GM18498 (cell line): ENCODE measurements around the gene SC5D.
A peak's percentile ranks its signal among the peaks of the same experiment; 100 is the strongest.

Experiments
- ATAC-seq: cut with Tn5 transposase; IDR thresholded peaks from one replicate; pipeline ENCODE4 v1.9.1; 2021; ENCODE audit warnings: mild to moderate bottlenecking, moderate library complexity; ENCODE audit not compliant: unreplicated experiment

The SC5D gene, protein sequence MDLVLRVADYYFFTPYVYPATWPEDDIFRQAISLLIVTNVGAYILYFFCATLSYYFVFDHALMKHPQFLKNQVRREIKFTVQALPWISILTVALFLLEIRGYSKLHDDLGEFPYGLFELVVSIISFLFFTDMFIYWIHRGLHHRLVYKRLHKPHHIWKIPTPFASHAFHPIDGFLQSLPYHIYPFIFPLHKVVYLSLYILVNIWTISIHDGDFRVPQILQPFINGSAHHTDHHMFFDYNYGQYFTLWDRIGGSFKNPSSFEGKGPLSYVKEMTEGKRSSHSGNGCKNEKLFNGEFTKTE

DNA sequence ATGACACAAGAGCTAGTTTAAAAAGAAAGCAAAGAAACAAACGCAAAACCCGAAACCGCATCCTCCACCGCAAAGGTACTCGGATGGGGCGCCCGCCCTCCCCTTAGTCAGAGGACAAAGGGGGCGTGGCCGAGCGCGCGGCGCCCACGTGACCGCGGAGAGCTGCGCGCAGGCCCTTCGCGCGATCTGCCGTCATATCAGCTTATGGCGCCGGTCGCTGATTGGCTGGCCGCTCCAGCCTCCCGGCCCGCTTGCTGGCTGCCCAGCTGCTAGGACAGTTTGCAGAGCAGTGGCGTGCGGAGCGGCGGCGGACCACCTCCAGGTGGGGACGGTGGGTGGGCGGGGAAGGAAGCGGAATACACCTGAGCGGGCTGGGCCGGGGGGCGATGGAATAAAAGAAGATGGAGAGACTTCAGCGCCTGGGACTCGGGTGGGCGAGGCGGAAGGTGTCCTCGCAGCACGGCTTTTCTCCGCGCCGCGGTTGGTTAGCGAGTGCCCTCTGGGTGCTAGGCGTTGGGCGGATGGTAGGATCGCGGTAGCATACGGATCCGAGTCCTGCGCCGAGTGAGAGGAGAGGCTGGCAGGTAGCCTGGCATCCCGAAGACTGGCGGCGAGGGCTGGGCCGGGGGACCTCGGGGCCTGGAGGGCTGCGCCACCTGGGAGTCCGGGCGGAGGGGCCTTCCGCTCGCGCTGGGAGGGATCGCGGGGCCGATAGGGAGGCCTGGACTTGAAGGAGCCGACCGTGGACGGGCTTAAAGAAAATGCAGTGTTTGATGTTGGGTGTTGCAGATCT, at the start of gene SC5D:
SC5D (plus strand) TSS at position 277 of the 793 bp plus-strand sequence. CDS start 10,605 bp downstream, outside the sequence.
- peak; percentile 97 for ATAC-seq

DNA sequence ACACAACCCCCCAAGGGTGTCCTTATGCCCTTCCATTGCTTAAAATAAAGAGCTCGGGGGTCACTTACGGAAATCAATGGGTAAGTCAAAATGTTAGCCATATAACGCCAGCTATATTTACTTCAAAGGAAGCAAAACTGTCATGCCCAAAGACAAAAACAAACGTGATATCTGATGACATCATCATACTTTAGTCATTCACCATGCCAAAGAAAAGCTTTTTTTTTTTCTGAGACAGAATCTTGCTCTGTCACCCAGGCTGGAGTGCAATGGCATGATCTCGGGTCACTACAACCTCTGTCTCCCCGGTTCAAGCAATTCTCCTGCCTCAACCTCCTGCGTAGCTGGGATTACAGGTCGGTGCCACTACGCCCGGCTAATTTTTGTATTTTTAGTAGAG, 47.7 kb upstream of the SC5D start:
- ATAC-seq: no peak

DNA sequence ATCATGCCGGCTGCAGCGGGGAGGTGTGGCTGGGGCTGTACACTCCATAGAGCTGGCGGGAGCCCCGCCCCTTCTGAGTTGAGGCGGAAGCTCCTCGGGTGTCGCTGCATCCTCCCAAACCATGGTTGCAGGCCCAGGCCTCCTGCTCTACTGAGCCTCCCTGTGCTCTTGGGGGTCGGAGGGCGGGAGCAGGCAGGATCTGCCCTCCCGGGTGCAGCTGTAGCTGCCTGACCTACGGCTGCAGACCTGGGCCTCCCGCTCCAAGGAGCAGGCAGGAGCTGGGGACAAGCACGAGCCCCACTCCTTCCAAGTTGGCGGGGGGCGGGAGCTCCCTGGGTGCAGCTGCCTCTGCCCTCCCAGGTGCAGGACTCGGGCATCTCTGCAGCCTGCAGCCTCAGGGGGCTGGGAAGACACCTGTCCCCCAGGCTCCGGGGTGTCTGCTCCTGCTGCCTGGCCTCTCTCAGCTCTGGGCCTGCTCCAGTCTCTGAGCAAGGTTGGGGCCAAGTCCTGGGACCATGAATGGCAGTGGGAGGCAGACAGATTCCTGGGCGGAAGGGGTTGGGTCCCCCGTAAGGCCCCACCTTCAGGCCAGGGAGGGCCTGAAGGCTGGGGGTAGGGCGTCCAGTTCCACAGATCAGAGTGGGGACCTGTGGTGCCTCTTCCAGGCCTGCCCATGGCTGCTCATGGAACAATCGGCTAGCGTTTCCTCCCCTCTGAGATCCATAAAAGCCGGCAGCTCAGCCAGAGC, 46.4 kb upstream of the SC5D start:
- ATAC-seq: no peak

DNA sequence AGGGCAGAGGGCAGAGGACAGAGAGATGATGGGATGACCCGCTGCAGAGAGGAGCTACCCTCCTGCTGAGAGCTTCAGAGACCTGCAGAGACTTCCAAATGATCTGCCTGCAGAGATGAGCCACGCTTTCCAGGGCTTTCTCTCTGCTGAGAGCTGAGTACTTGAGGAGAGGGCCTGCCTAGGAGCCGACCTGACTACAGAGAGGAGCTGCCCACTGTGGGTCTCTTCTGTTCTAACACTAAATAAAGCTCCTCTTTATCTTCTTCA, 45.9 kb upstream of the SC5D start:
- no peak for ATAC-seq

DNA sequence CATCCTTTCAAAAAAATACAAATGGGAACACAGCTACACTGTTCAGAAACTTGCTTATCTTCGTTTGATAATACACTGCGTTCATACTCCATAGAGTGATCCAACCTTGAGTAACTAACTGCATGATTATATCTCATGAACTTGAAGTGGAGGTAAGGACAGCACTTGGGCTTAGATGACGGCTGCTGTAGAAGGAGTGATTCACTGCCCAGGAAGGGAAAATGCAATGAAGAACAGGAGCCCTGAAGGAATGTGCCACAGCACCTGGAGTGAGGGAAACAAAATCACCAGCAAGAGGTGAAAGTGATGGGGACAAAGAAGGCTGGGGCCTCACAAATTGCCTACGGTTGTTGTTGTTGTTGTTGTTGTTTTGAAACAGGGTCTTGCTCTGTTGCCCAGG, 44.1 kb upstream of the SC5D start:
- ATAC-seq: no peak

DNA sequence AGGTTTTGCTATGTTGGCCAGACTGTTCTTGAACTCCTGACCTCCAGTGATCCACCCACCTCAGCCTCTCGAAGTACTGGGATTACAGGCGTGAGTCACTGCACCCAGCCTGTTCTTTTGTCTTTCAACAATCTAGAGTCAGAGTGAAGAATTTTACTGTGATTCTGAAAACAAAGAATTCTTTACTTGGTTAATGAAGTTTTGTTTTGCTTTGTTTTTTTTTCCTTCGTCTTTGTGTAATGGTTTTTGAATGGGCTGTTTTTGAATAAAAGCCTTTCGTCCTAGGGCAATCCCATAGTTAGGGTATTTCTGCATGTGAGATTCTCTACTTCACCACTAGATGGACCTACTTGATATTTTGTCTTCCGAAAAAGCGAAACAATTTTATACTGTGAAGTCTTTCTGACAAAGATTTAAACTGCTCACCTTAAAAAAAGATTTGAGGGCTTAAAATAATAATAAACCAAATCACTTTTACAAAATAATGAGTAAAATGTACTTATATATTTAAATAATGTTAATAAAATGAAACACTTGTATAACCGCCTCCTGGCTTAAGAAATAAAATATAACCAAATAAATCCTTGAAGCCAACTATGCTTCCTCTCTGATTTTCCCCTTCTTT, 43.4 kb upstream of the SC5D start:
- no peak for ATAC-seq

DNA sequence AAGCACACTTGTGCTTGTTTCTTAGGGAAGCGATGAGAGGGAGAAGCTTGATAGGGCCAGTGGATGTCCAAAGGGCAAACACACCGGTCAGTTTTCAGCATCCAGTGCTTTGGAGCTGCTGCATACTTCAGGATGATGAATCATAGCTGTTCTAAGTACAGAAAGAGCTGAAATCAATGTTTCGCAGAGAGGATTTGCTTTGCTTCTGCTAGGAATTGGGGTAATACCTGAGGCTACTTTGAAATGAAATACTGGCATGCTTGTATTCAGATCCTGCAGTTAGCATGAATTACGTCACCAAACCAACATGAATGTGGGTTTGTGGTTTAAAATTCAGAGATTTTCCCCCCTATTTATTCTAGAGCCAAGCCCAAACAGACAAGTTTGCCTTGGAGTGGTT, 41.7 kb upstream of the SC5D start:
- ATAC-seq: no peak

DNA sequence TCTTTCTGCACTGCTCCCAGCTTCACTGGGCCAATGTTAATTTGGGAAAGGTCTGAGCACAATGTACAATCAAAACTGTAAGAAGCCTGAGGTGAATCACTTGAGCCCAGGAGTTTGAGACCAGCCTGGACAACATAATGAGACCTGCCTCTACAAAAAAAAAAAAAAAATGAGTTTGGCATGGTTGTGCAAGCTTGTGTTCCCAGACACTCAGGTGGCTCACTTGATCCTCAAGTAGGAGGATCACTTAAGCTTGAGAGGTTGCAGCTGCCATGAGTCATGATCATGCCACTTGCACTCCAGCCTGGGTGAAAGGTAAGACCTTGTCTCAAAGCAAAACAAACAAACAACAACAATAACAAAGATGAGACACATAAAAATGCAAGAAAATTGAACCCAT, 38.6 kb upstream of the SC5D start:
- no peak for ATAC-seq

DNA sequence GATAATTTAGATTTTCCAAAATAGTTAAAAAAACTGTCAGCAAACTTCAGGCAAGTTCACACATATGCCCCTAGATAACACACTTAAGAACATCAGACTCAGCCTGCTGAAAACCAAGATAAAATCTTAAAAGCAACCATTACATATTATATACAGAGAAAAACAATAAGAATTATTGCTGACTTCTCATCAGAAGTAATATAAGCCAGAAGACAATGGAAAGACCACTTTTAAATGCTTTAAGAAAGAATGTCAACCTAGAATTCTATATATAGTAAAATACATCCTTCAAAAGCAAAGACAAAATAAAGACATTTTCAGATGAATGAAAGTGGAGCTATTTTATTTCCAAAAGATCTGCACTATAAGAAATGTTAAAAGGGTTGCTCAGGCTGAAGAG, 37.8 kb upstream of the SC5D start:
- ATAC-seq: no peak

DNA sequence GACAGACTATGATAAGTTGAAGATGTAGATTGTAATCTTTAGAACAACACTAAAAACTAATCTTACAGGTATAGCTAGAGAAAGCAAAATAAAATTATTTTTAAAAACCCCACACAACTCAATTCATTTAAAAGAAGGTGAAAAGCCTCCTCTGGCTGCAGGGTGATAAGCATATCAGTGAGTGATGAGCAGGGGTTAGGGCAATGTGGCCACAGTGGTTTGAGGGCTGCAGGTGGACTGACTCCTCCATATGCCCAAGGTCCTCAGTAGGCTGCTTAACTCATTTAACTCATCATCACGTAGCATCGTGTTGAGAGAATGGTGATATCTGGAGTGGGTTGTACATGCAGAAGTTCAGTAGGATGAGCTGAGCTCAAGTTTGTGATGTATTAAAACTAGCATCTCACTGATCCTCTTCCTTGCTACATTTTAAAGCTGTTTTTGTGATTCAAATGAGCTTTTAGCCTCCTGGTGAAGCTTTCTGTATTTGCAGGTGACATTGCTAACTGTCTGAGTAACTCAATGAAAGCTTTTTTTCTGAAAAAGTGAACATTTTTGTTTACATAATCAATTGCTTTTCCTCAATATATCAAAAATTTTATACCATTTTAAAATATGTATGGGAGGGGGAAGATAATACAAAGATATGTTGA, 37.0 kb upstream of the SC5D start:
- no peak for ATAC-seq

DNA sequence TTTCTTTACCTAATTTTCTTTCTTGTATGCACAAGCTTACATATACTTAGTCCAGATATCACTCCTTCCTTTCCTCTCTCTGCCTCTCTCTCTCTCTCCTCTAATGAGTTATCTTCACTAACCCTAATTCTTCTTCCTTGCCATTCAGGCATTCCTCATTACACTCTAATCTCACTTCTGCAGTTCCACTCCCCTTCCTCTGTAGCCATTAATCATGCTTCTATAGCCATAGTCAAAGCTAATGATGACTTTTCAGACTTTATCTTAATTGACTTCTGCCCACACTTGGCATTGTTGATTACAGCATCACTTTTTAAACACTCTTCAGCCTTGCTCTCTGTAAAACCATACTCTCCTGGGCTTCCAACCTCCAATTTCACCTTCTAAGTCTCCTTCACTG, 35.3 kb upstream of the SC5D start:
- ATAC-seq: no peak

DNA sequence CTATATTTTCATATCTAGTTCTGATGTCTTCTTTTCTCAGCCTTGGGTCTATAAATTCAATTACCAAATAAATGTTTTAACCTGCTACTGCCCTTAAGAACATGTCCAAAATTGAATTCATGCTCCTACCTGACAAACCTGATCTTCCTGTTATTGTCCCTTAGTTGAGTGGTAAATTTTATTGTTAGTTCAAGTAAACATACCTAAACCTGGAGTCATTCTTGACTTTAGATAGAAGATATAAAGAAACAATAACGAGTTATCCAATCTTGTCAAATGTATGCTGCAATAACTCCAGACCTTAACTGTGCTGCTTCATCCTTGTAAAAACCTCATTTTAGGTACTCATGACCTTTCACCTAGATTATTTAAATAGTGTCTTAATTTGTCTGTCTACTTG, 34.6 kb upstream of the SC5D start:
- no peak for ATAC-seq

DNA sequence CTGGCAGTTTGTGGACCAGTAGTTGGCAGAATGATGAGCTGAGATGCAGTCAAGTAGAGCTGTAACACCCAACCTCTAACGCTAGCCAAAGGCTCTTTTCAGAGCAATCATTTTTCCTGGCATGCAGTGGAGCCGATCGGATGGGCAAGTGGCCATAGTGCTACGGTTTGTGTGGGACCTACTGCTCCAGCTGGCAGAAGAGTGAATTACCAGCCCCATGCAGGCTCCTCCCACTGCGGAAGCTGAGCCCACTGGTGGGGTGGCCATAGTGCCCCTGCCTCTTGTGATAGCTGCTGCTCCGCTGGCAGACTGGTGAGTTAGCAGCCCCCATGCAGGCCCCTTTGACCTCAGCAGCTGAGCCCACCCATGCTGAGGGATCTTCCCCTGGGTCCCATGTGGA, 27.0 kb upstream of the SC5D start:
- ATAC-seq: no peak

DNA sequence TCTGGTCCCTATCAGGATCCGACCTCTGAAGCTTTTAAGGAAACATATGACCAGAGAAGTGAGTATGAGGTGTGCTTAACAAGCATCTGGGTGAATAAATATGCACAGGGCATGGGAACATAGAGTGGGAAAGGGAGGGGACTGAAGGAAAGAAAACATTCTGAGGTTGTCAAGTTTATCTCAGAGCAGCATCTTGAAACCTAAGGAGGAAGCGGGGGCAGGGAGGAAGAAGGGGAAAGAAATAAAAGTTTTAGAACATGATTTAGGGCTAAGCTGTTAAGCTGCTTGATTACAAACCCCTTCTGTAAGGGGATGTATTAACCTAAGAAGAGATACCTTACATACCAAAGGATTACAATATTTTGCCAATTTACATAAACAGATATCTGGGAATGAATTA, 24.0 kb upstream of the SC5D start:
- no peak for ATAC-seq

DNA sequence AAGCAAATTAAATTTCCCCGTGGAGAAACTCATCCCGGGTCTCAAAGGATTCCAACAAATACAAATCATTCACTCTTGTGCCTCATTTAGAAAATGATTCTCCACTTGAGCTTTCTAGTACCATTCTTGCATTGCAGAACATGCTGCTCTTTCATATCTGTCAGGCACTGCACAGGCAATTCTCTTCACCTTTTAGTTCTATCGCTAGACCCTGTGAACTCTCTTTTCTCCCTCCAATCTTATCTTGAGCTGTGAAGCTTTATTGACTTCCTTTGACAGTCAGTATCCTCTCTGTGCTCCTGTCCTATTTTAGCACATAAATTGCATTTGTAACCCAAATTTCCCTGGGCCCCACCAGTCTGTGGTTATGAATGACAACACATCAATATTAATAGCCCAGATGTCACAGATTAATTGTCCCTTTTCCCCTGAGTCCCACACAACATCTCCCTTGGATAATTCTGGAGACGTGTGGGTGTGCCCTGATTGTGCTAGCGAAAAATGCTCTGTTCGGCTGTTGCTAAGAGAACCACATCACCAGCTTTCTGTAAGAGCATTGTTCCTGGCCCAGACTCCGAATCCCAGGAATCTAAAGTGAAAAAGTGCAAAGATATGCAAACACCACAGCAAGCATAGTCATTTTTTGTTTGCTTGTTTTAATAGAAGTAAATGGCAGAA, 22.4 kb upstream of the SC5D start:
- ATAC-seq: no peak

DNA sequence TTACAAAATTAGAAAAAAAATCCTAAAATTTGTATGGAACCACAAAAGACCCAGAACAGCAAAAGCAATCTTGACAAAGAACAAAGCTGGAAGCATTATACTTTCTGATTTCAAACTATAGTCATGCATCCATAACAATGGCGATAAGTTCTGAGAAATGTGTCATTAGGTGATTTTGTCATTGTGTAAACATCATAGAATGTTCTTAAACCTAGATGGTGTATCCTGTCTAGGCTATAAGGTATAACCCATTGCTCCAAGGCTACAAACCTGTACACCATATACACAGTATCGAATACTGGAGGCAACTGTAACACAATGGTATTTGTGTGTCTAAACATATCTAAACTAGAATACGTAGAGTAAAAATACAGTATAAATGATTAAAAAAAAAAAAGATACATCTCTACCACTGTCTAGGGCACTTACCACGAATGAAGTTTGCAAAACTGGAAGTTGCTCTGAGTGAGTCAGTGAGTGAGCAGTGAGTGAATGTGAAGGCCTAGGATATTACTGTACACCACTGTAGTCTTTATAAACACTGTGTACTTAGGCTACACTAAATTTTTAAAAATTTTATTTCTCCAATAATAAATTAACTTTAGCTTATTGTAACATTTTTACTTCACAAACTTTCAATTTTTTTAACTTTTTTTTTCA, 18.1 kb upstream of the SC5D start:
- no peak for ATAC-seq

DNA sequence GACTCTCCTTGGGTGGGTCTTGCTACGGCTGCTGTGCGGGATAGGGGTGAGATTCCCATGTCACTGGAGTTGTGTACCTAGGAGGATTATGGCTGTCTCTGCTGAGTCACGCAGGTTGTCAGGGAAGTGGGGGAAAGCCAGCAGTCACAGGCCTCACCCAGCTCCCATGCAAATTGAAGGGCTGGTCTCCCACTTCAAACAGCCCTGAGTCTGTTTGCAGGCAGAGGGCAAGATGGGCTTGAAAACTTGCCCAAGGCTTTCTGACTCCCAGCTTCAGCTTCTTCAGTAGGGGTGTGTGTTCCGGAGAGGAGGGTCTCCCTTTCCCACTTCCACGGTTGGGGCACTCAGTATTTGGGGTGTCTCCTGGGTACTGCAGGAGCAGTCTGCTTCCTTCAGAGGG, 10.9 kb upstream of the SC5D start:
- ATAC-seq: no peak

DNA sequence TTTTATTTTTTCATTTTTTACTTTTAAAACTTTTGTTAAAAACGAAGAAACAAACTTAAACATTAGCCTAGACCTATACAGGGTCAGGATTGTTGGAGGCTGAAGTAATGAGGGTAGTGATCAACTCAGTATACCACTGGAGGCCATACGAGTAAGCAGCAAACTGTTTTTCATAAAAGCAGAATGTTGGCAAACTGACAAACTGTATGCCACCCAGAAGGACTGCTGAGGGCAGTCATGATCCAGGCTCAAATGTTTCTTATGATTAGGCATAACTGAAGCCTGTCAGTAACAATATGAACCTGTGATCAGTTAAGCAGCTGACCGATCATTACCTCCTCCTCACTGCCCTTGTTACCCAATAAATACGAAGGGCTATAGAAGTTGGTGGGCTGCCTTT, 10.2 kb upstream of the SC5D start:
- ATAC-seq: no peak

DNA sequence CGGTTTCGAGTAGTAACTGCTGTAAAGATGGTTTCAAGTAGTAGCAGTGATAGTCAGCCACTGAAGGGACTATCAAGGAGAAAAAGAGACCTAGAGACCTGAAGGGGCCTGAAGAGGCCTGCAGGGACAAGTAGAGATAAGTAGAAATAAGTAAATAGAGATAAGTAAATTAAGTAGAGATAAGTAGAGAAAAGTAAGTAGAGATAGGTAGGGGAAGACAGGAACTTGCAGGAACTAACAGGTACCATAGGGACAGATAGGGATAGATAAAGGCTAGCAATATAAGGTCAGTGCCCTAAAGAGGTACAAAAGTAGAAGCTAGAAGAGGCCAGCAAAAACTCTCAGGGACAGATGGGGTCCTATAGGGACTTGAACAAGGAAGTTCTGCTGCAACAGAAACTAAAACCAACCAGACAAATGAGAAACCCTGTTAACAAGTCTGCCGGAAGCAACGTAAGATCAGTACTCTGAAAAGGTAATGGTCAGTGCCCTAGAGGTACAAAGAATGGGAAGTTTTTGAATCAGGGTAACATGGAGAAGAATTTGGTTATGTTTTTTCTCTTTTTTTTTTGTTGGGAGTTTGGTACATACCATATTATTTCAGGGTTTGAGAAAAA, 9.6 kb upstream of the SC5D start:
- ATAC-seq: peak; percentile 77

DNA sequence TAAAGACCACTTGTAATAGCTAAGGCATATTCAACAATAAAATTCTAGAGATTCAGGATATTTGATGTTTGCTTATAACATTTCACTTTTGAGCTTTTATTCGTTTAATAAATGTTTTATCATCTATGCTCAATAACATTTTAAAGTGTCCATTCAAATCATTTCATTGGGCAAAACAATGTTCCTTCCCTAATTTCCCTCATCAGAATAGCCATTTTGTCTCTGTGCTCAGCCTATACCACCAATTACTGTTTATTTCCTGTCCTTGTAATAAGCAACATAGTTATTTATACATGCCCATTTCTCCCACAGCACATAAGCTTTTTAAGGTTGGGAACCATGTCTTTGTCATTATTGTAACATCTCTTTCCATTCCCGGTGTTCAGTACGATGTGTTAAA, 1.3 kb upstream of the SC5D start:
- no peak for ATAC-seq
